ENCODE measurements around the gene KIF5C.

DNA sequence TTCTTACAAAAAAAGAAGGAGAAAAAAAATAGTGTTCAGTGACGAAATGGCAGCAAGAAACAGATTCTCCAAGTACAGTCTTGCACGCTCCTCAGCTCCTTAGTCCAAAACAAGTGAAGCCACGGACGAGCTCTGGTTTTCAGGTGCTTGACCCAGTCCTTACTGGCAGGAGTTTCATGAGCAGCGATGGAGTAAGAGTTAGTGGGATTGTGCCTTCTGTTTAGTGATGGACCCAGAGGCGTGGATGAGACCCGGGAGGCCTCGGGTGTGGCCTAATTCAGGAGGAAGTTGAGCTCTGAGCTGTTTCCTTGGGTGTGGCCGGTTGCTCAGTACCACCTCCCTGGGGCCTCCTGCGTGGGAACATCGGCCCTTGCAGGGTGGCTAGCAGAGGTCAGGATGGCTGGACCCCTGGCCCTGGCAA lies 52.0 kb downstream of the KIF5C start:
- no peak for TF ChIP-seq POLR2A (IDR thresholded peaks at IDR 0.05)
- TF ChIP-seq, protein P1, sequence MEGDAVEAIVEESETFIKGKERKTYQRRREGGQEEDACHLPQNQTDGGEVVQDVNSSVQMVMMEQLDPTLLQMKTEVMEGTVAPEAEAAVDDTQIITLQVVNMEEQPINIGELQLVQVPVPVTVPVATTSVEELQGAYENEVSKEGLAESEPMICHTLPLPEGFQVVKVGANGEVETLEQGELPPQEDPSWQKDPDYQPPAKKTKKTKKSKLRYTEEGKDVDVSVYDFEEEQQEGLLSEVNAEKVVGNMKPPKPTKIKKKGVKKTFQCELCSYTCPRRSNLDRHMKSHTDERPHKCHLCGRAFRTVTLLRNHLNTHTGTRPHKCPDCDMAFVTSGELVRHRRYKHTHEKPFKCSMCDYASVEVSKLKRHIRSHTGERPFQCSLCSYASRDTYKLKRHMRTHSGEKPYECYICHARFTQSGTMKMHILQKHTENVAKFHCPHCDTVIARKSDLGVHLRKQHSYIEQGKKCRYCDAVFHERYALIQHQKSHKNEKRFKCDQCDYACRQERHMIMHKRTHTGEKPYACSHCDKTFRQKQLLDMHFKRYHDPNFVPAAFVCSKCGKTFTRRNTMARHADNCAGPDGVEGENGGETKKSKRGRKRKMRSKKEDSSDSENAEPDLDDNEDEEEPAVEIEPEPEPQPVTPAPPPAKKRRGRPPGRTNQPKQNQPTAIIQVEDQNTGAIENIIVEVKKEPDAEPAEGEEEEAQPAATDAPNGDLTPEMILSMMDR (IDR thresholded peaks at IDR 0.05) = no peak

Data from body of pancreas (tissue), 4 donors.